Epithelial cell of alveolus of lung (primary cell): ENCODE results near the gene EPHA3. TPM values are rescaled to one million over a fixed set of nuclear protein-coding genes. Genes with fewer than 3 reads are reported as not detected.

Experiments used
- total RNA-seq: library from RNA; depleted of rRNA; stranded (reverse); fragments of >200 nt; gene quantifications from 2 replicates; pipeline ENCODE4 v1.2.1, GENCODE V29; 2015

Gene EPHA3
- total RNA-seq, result 0.40 and 0.78 TPM in 2 replicates

DNA sequence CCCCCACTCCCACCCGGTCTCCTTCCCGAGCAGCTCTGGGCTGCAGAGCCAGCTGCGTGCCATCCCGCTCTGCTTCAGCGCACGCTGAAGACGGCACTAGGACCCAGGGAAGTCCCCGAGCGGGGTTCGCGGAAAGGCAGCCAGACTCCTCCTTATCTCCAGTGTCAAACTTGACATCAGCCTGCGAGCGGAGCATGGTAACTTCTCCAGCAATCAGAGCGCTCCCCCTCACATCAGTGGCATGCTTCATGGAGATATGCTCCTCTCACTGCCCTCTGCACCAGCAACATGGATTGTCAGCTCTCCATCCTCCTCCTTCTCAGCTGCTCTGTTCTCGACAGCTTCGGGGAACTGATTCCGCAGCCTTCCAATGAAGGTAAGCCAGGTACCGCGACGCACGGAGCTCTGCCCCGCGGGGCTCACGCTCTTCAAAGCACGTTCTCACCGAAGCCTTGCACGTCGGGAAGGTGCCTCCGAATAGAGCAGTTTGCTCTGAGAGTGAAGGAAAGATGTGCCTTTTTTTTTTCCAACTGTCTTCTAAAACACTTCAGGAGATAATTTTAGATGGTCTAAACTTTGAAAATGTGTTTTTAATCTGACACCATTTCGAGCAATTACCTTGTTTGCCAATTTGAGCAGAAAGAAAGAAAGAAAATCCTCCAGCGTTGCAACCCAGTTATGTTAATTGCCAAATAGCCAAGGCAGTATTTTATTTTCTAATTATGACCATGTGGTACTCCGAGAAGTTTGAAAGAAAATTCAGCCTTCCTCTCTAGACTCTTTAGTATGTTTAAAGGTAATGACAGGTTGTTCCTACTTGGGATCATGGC lies at the start of gene EPHA3:
Gene EPHA3, plus strand, starts transcription at position 161 of the 830 bp plus-strand sequence. Its CDS starts 128 bp downstream, at position 289.

